HEK293 (cell line): ENCODE results near the gene ZNF763.
A peak's percentile ranks its signal among the peaks of the same experiment; 100 is the strongest.

Source experiments
- CTCF ChIA-PET: fragments of 350-600 bp; formaldehyde crosslinking; extraction: SDS; loops from one replicate; lab custom pipeline; 2021; ENCODE audit warnings: antibody characterized with exemption; lab: Yijun Ruan, JAX
- POLR2A ChIA-PET: fragments of 300-600 bp; formaldehyde crosslinking; extraction: SDS; loops from one replicate; lab custom pipeline; 2020; ENCODE audit warnings: antibody characterized with exemption, inconsistent platforms; lab: Yijun Ruan, JAX
- H3K27ac ChIP-seq: fragments of 200-500 bp; sonication (Bioruptor generic); 2 replicates; pipeline ENCODE4 v1.5.1; 2014; ENCODE audit warnings: low read depth, low read length, control low read depth, inconsistent platforms; ENCODE audit errors: extremely low read depth
- H3K36me3 ChIP-seq, 2 experiments: fragments of 200-500 bp in 1 of 2; sonication (Bioruptor generic) in 1 of 2; 1 replicate in 1 of 2; 2 replicates in 1 of 2; pipeline ENCODE4 v1.5.1; 2014 to 2017; ENCODE audit warnings: inconsistent platforms in 2 of 2, low read length in 2 of 2; ENCODE audit not compliant: control insufficient read depth in 2 of 2, insufficient read depth in 1 of 2
- H3K4me1 ChIP-seq: fragments of 200-500 bp; sonication (Bioruptor generic); 2 replicates; pipeline ENCODE4 v1.5.1; 2014; ENCODE audit warnings: mild to moderate bottlenecking, low read length, inconsistent platforms; ENCODE audit not compliant: control insufficient read depth, insufficient read depth
- H3K4me3 ChIP-seq: 2 replicates; pipeline ENCODE4 v1.5.1; 2011; ENCODE audit warnings: low read depth, mild to moderate bottlenecking, control low read depth, low read length, moderate library complexity
- H3K9me3 ChIP-seq: fragments of 200-500 bp; sonication (Bioruptor generic); 2 replicates; pipeline ENCODE4 v1.5.1; 2014; ENCODE audit warnings: low read depth, low read length, inconsistent platforms; ENCODE audit not compliant: control insufficient read depth, insufficient read depth
- ELK4 ChIP-seq: IDR thresholded peaks from 2 replicates; pipeline ENCODE4 v1.6.1; 2011; ENCODE audit warnings: mild to moderate bottlenecking, low read depth, low read length, borderline replicate concordance
- HOXA7 ChIP-seq: sonication (generic); formaldehyde crosslinking; IDR thresholded peaks from 2 replicates; pipeline ENCODE4 v1.8.1; 2022; ENCODE audit warnings: missing genetic modification reagents, borderline replicate concordance
- KLF8 ChIP-seq: fragments of 450-650 bp; formaldehyde crosslinking; IDR thresholded peaks from 2 replicates; pipeline ENCODE4 v1.5.1; 2016; ENCODE audit warnings: missing biosample characterization, missing genetic modification characterization
- OSR2 ChIP-seq: fragments of 450-650 bp; formaldehyde crosslinking; IDR thresholded peaks from 2 replicates; pipeline ENCODE4 v1.5.1; 2016; ENCODE audit warnings: missing biosample characterization, missing genetic modification characterization
- SETDB1 ChIP-seq: IDR thresholded peaks from one replicate; pipeline ENCODE4 v1.6.1; 2017; ENCODE audit warnings: mild to moderate bottlenecking, low read length, moderate library complexity, mixed read lengths; ENCODE audit not compliant: insufficient read length
- ZBTB49 ChIP-seq: fragments of 450-650 bp; formaldehyde crosslinking; IDR thresholded peaks from 2 replicates; pipeline ENCODE4 v1.5.1; 2016; ENCODE audit warnings: missing biosample characterization, missing genetic modification characterization, low read depth
- ZNF302 ChIP-seq: fragments of 450-650 bp; formaldehyde crosslinking; IDR thresholded peaks from 2 replicates; pipeline ENCODE4 v1.5.1; 2016; ENCODE audit warnings: missing biosample characterization, missing genetic modification characterization, low read depth
- ZNF37A ChIP-seq: fragments of 450-650 bp; IDR thresholded peaks from 2 replicates; pipeline ENCODE4 v1.5.1; 2018; ENCODE audit warnings: missing biosample characterization, missing genetic modification characterization
- ZNF645 ChIP-seq: fragments of 450-650 bp; formaldehyde crosslinking; IDR thresholded peaks from 2 replicates; pipeline ENCODE4; 2016; ENCODE audit warnings: missing biosample characterization, missing genetic modification characterization
- ZNF692 ChIP-seq: fragments of 450-650 bp; formaldehyde crosslinking; IDR thresholded peaks from 2 replicates; pipeline ENCODE4 v1.5.1; 2016; ENCODE audit warnings: missing biosample characterization, missing genetic modification characterization
- ZSCAN23 ChIP-seq: fragments of 450-650 bp; formaldehyde crosslinking; IDR thresholded peaks from 2 replicates; pipeline ENCODE4 v1.5.1; 2016; ENCODE audit warnings: missing biosample characterization, missing genetic modification characterization
- TF ChIP-seq, protein P1 (sequence below): fragments of 450-650 bp; formaldehyde crosslinking; IDR thresholded peaks from 2 replicates; pipeline ENCODE4 v1.5.1; 2017; ENCODE audit warnings: missing biosample characterization, missing genetic modification characterization
- TF ChIP-seq, protein P2 (sequence below): fragments of 450-650 bp; formaldehyde crosslinking; IDR thresholded peaks from 2 replicates; pipeline ENCODE4 v1.5.1; 2016; ENCODE audit warnings: missing biosample characterization, missing genetic modification characterization

ZNF763 gene

DNA sequence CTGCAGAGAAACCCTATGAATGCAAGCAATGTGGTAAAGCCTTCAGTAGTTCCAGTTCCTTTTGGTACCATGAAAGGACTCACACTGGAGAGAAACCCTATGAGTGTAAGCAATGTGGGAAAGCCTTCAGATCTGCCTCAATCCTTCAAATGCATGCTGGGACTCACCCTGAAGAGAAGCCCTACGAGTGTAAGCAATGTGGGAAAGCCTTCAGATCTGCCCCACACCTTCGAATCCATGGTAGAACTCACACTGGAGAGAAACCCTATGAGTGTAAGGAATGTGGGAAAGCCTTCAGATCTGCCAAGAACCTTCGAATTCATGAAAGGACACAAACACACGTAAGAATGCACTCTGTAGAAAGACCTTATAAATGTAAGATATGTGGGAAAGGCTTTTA, 14.7 kb downstream of the ZNF763 start:
- Histone ChIP-seq H3K36me3 (no peaks in the 10 kb centered on the region), H3K9me3 (no peaks in the 10 kb centered on the region), H3K4me3 (no peak overlapping the region), H3K4me1 (no peaks in the 10 kb centered on the region), H3K27ac (no peak overlapping the region)
- ChIA-PET CTCF (no interaction called here), POLR2A (no interaction called here)
- no peak for TF ChIP-seq ZSCAN23 (tag by site-specific recombination)
- TF ChIP-seq OSR2, result no peak
- no peak for TF ChIP-seq ZNF302 (tag by site-specific recombination)
- TF ChIP-seq ZNF37A (tag by site-specific recombination), result no peak
- TF ChIP-seq ZNF645 (tag by site-specific recombination), result no peak
- peak; percentile 97 for TF ChIP-seq SETDB1
- TF ChIP-seq, protein P1, sequence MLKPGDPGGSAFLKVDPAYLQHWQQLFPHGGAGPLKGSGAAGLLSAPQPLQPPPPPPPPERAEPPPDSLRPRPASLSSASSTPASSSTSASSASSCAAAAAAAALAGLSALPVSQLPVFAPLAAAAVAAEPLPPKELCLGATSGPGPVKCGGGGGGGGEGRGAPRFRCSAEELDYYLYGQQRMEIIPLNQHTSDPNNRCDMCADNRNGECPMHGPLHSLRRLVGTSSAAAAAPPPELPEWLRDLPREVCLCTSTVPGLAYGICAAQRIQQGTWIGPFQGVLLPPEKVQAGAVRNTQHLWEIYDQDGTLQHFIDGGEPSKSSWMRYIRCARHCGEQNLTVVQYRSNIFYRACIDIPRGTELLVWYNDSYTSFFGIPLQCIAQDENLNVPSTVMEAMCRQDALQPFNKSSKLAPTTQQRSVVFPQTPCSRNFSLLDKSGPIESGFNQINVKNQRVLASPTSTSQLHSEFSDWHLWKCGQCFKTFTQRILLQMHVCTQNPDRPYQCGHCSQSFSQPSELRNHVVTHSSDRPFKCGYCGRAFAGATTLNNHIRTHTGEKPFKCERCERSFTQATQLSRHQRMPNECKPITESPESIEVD (tag by site-specific recombination), result no peak
- TF ChIP-seq KLF8, result no peak
- TF ChIP-seq, protein P2, sequence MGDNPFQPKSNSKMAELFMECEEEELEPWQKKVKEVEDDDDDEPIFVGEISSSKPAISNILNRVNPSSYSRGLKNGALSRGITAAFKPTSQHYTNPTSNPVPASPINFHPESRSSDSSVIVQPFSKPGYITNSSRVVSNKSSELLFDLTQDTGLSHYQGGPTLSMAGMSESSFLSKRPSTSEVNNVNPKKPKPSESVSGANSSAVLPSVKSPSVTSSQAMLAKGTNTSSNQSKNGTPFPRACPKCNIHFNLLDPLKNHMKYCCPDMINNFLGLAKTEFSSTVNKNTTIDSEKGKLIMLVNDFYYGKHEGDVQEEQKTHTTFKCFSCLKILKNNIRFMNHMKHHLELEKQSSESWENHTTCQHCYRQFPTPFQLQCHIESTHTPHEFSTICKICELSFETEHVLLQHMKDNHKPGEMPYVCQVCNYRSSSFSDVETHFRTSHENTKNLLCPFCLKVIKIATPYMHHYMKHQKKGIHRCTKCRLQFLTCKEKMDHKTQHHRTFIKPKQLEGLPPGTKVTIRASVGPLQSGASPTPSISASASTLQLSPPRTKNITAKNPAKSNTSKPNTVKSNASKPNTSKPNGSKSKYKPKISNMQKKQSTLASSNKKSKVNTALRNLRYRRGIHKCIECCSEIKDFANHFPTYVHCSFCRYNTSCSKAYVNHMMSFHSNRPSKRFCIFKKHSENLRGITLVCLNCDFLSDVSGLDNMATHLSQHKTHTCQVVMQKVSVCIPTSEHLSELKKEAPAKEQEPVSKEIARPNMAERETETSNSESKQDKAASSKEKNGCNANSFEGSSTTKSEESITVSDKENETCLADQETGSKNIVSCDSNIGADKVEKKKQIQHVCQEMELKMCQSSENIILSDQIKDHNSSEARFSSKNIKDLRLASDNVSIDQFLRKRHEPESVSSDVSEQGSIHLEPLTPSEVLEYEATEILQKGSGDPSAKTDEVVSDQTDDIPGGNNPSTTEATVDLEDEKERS (tag by site-specific recombination), result peak; percentile 76; the same call in 1 of the 2 replicates
- TF ChIP-seq HOXA7 (CRISPR knock-in tag), result no peak
- TF ChIP-seq ZNF692 (tag by site-specific recombination), result no peak
- TF ChIP-seq ZBTB49, result no peak

DNA sequence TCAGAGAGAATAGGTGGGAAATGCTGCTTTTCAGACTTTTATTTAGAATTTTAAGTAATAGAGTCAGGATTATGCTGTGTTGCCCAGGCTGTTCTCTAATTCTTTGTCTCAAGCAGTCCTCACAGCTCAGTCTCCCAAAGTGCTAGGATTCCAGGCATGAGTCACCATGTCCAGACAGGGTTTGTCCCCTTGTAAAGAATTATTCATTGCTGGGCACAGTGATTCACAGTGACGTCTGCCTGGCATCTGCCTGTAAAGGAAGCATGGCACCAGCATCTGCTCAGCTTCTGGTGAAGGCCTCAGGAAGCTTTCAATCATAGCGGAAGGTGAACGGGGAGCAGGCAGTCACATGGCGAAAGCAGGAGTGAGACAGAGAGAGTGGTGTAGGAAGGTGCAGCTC, 17.7 kb downstream of the ZNF763 start:
- Histone ChIP-seq H3K9me3 (no peaks in the 10 kb centered on the region), H3K36me3 (no peaks in the 10 kb centered on the region), H3K4me1 (no peaks in the 10 kb centered on the region), H3K27ac (no peak overlapping the region), H3K4me3 (no peak overlapping the region)
- no peak for TF ChIP-seq ELK4
- CTCF ChIA-PET, result interaction anchor here (0.9 to 1.1 kb wide), 2 partner anchors 103 to 185 kb away, joined by 3 to 5 read pairs; partner anchors contain the start of gene ZNF491
- POLR2A ChIA-PET, result no interaction called here
